HepG2 (cell line): ENCODE data around the gene LAG3. TPM values are rescaled to one million over a fixed set of nuclear protein-coding genes. Genes with fewer than 3 reads are reported as not detected.

ENCODE experiments used
- ATAC-seq: fragments of 200-7000 bp; cut with Tn5 transposase; 3 replicates; pipeline ENCODE4 v1.9.1; 2020; ENCODE audit warnings: mild to moderate bottlenecking, moderate library complexity
- BruUV-seq: library from RNA; stranded (reverse); fragments of 400-500 nt; replicated peaks from 2 replicates; lab custom pipeline; 2021; lab: Mats Ljungman, UMichigan
- CTCF ChIA-PET: fragments of 300-600 bp; formaldehyde crosslinking; extraction: SDS; loops from one replicate; lab custom pipeline; 2021; ENCODE audit warnings: low total read pairs, inconsistent platforms, low intra/inter-chr PET ratio; lab: Yijun Ruan, JAX
- POLR2A ChIA-PET: fragments of 350-600 bp; sonication (Branson Sonifier 250); formaldehyde crosslinking; loops from one replicate; lab custom pipeline; 2020; ENCODE audit warnings: antibody characterized with exemption, inconsistent platforms; lab: Yijun Ruan, JAX
- DNase-seq: peaks from one replicate; pipeline ENCODE4 v3.0.0-alpha.2; 2015; ENCODE audit warnings: low spot score
- FAIRE-seq: peaks from 3 replicates; lab custom pipeline; 2011; peaks lifted over from hg19 to GRCh38; lab: Jason Lieb, UNC
- H2AFZ ChIP-seq: one replicate; pipeline ENCODE4 v1.6.1; 2011; ENCODE audit warnings: low read length, inconsistent platforms
- H3K27ac ChIP-seq: fragments of 300-600 bp; 3 replicates; pipeline ENCODE4 v1.8.0; 2011; ENCODE audit warnings: mixed run types, mild to moderate bottlenecking, mixed read lengths, low read length, inconsistent platforms; ENCODE audit not compliant: insufficient read depth; ENCODE audit errors: extremely low read length
- H3K27me3 ChIP-seq, 2 experiments: fragments of 200-600 bp in 1 of 2; 2 replicates in 1 of 2; 3 replicates in 1 of 2; pipeline versions ENCODE4 v1.6.0 to v1.8.0; 2011; ENCODE audit warnings: low read length in 2 of 2, mild to moderate bottlenecking in 2 of 2, moderate library complexity in 2 of 2, inconsistent platforms in 1 of 2; ENCODE audit not compliant: insufficient read depth in 2 of 2, control insufficient read depth in 1 of 2
- H3K36me3 ChIP-seq, 2 experiments: fragments of 200-600 bp in 1 of 2; replicated peaks in 1 of 2; 2 replicates in 1 of 2; 3 replicates in 1 of 2; pipeline versions ENCODE4 v1.5.1 to v1.8.0; 2011; ENCODE audit warnings: low read length in 2 of 2, inconsistent platforms in 1 of 2; ENCODE audit not compliant: insufficient read depth in 2 of 2, control insufficient read depth in 1 of 2
- H3K4me1 ChIP-seq: 2 replicates; pipeline ENCODE4 v1.5.1; 2012; ENCODE audit warnings: low read length, inconsistent platforms; ENCODE audit not compliant: insufficient read depth
- H3K4me2 ChIP-seq: 2 replicates; pipeline ENCODE4 v1.6.0; 2011; ENCODE audit warnings: low read depth, low read length, inconsistent platforms
- H3K4me3 ChIP-seq, 3 experiments: fragments of 200-600 bp in 1 of 3; sonication (generic), shearing (Covaris generic) in 1 of 3; replicated peaks in 1 of 3; 2 replicates each; pipeline ENCODE4 v1.5.1; 2011 to 2016; ENCODE audit warnings: low read length in 3 of 3, inconsistent platforms in 2 of 3, low read depth in 2 of 3, mild to moderate bottlenecking in 2 of 3, control low read depth in 1 of 3, mixed read lengths in 1 of 3; ENCODE audit not compliant: insufficient read depth in 1 of 3
- H3K79me2 ChIP-seq: one replicate; pipeline ENCODE4 v1.6.1; 2011; ENCODE audit warnings: low read length, inconsistent platforms; ENCODE audit not compliant: insufficient read depth
- H3K9ac ChIP-seq: 2 replicates; pipeline ENCODE4 v1.6.0; 2011; ENCODE audit warnings: mild to moderate bottlenecking, low read depth, low read length, inconsistent platforms; ENCODE audit not compliant: insufficient read depth
- H3K9me3 ChIP-seq: 2 replicates; pipeline ENCODE4 v1.5.1; 2012; ENCODE audit warnings: mild to moderate bottlenecking, low read length
- H4K20me1 ChIP-seq: 2 replicates; pipeline ENCODE4 v1.6.0; 2011; ENCODE audit warnings: inconsistent platforms, mild to moderate bottlenecking, low read length, moderate library complexity; ENCODE audit not compliant: insufficient read depth
- GTF3A ChIP-seq: sonication (generic); formaldehyde crosslinking; conservative IDR thresholded peaks from 2 replicates; pipeline ENCODE4 v1.4.0; 2020; ENCODE audit warnings: mild to moderate bottlenecking, missing genetic modification reagents
- MEIS1 ChIP-seq: sonication (generic); formaldehyde crosslinking; IDR thresholded peaks from 2 replicates; pipeline ENCODE4 v1.9.0; 2021; ENCODE audit warnings: mild to moderate bottlenecking, missing genetic modification reagents, moderate library complexity, borderline replicate concordance
- NCOA1 ChIP-seq: sonication (generic); formaldehyde crosslinking; IDR thresholded peaks from 2 replicates; pipeline ENCODE4 v1.9.0; 2021; ENCODE audit warnings: missing genetic modification reagents
- RCOR2 ChIP-seq: IDR thresholded peaks from 2 replicates; pipeline ENCODE4 v1.6.1; 2016; ENCODE audit warnings: missing biosample characterization, missing genetic modification reagents
- TAF1 ChIP-seq: sonication (generic); formaldehyde crosslinking; IDR thresholded peaks from 2 replicates; pipeline ENCODE4 v1.4.0; 2020; ENCODE audit warnings: missing genetic modification reagents
- THYN1 ChIP-seq: sonication (generic); formaldehyde crosslinking; IDR thresholded peaks from 2 replicates; pipeline ENCODE4 v1.8.1; 2023; ENCODE audit warnings: low read depth, mild to moderate bottlenecking, moderate library complexity, missing genetic modification reagents, borderline replicate concordance
- ZBTB8A ChIP-seq: sonication (generic); formaldehyde crosslinking; IDR thresholded peaks from 2 replicates; pipeline ENCODE4 v1.4.0; 2020; ENCODE audit warnings: mild to moderate bottlenecking, low read depth, missing genetic modification reagents, borderline replicate concordance
- ZNF552 ChIP-seq: sonication (generic); formaldehyde crosslinking; IDR thresholded peaks from 2 replicates; pipeline ENCODE4 v1.9.0; 2022; ENCODE audit warnings: missing genetic modification reagents, mild to moderate bottlenecking, borderline replicate concordance
- ZNF737 ChIP-seq: sonication (generic); formaldehyde crosslinking; IDR thresholded peaks from 2 replicates; pipeline ENCODE4 v1.5.0; 2020; ENCODE audit warnings: missing genetic modification reagents, mild to moderate bottlenecking, borderline replicate concordance
- WGBS: methylation state at CpG from one replicate; pipeline ENCODE4 v1.1.6; 2017; ENCODE audit warnings: low lambda C conversion rate; 5-methylcytosine and 5-hydroxymethylcytosine counted together
- in situ Hi-C: cut with HindIII; loops from 2 replicates; pipeline ENCODE4 v1.10.0; 2017; ENCODE audit warnings: low pct_unique_long_range_greater_than_20kb; ENCODE audit not compliant: extremely low pct_ligation_motif_present
- intact Hi-C: fragments of 100-400 bp; cut with micrococcal nuclease; formaldehyde crosslinking; loops from one replicate; pipeline ENCODE4 v1.10.0; 2022; ENCODE audit not compliant: unreplicated experiment
- polyA plus RNA-seq, 8 experiments: library from polyadenylated mRNA; depleted of rRNA in 3 of 8; stranded (reverse) in 7 of 8; unstranded in 1 of 8; fragments of >200 nt; fragmentation: Illumina TruSeq in 4 of 8; extraction: Trizol in 4 of 8; gene quantifications; 2 replicates each; pipeline versions ENCODE4 v1.2.1 to v1.2.3, GENCODE V29; 2011 to 2016; ENCODE audit warnings: low read depth in 4 of 8, missing spikeins in 1 of 8, mixed read lengths in 1 of 8; ENCODE audit not compliant: insufficient read depth in 1 of 8
- total RNA-seq, 5 experiments: library from RNA; depleted of rRNA; stranded (reverse); fragments of >200 nt; fragmentation: Illumina TruSeq; extraction: Trizol; gene quantifications; 2 replicates each; pipeline ENCODE4 v1.2.3, GENCODE V29; 2016; ENCODE audit warnings: low read depth in 1 of 5
- TF ChIP-seq, protein P1 (sequence below): IDR thresholded peaks from 2 replicates; pipeline ENCODE4 v1.6.1; 2012; ENCODE audit warnings: low read length, improper control_type of control experiment
- TF ChIP-seq, protein P2 (sequence below): sonication (generic); formaldehyde crosslinking; IDR thresholded peaks from 2 replicates; pipeline ENCODE4 v1.4.0; 2020; ENCODE audit warnings: mild to moderate bottlenecking, missing genetic modification reagents

LAG3 gene
- total and polyA plus RNA-seq, 2 of the 13 experiments (the other 11 are each of a cell fraction or from before 2014, with no cell fraction given), result 0.11 to 0.26 TPM

DNA sequence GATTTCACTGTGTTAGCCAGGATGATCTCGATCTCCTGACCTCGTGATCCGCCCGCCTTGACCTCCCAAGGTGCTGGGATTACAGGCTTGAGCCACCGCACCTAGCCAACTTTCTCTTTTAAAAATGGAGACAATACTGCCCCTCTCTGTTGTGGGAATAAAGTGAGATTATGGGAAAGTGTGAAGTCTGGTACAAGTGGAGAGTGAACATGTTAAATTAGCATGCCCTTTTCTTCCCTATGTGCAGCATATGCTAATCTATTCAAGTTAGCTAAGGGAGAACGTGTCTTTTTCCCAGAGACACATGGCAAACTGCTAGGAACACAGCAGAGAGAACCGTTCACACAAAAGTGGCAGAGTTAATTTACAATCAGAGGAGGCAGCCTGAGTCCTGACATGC lies 47.0 kb upstream of the LAG3 start:
- in situ Hi-C loops (no loop called here), intact Hi-C loops (loop anchor here (2.0 kb wide), 1 partner anchor 37 kb away; the partner anchor contains the start of gene ZNF384)
- no peak for ATAC-seq
- Histone ChIP-seq H3K4me2 (0 out of 2 replicates have a peak overlapping the region, but pooled peaks have one; percentile 20), H4K20me1 (no peaks in the 10 kb centered on the region), H3K4me3 (no peak overlapping the region), H2AFZ (no peak overlapping the region), H3K79me2 (peaks cover 3% of the 10 kb centered on the region), H3K27ac (no peak overlapping the region), H3K36me3 (peaks cover 6 to 25% of the 10 kb centered on the region in 2 experiments; a peak in 4 of 5 replicates), H3K4me1 (peaks cover 27% of the 10 kb centered on the region), H3K9me3 (no peaks in the 10 kb centered on the region), H3K27me3 (no peaks in the 10 kb centered on the region), H3K9ac (peak overlapping the region; percentile 29; the same call in 1 of the 2 replicates)
- CTCF ChIA-PET, result no interaction called here
- DNase-seq, result no peak
- no TSS peak for BruUV-seq
- FAIRE-seq, result no peak
- 98% methylated on average over 7 of the region's 7 CpGs for WGBS
- POLR2A ChIA-PET, result interaction anchor here (1.9 to 2.6 kb wide), 2 partner anchors 8 to 28 kb away, joined by 10 to 54 read pairs; partner anchors contain the start of gene MLF2
- TF ChIP-seq ZBTB8A (CRISPR knock-in tag) (no peak), ZNF552 (CRISPR knock-in tag) (no peak), MEIS1 (CRISPR knock-in tag) (no peak), RCOR2 (CRISPR knock-in tag) (no peak), THYN1 (no peak), NCOA1 (CRISPR knock-in tag) (no peak), GTF3A (CRISPR knock-in tag) (no peak)

DNA sequence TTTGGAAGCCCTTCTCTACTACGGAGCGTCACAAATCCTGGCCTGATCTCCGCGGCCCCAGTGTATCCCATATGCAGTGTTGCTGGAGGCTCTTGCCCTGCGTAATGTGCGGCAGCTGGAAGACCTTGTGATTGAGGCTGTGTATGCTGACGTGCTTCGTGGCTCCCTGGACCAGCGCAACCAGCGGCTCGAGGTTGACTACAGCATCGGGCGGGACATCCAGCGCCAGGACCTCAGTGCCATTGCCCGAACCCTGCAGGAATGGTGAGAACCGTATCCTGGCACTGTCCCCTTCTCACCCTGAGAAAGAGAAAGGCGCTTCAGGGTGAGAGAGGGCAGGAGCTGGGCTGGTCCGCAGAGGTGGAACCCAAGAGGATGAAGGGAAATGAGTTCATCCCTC lies 43.1 kb upstream of the LAG3 start:
- intact Hi-C loops (no loop called here), in situ Hi-C loops (no loop called here)
- no peak for ATAC-seq
- Histone ChIP-seq H3K27me3 (no peaks in the 10 kb centered on the region), H4K20me1 (no peaks in the 10 kb centered on the region), H3K4me1 (peaks cover 18% of the 10 kb centered on the region), H3K27ac (no peak overlapping the region), H3K79me2 (peaks cover 3% of the 10 kb centered on the region), H3K9ac (no peak overlapping the region), H2AFZ (no peak overlapping the region), H3K9me3 (no peaks in the 10 kb centered on the region), H3K36me3 (peaks cover 12 to 37% of the 10 kb centered on the region in 2 experiments; a peak in 4 of 5 replicates), H3K4me3 (no peak overlapping the region), H3K4me2 (no peak overlapping the region)
- ChIA-PET POLR2A (no interaction called here), CTCF (no interaction called here)
- DNase-seq, result no peak
- WGBS, result 96% methylated on average over 13 of the region's 18 CpGs
- BruUV-seq, result no TSS peak
- FAIRE-seq, result no peak
- TF ChIP-seq TAF1 (CRISPR knock-in tag) (no peak), ZNF737 (no peak)
- TF ChIP-seq, protein P1, sequence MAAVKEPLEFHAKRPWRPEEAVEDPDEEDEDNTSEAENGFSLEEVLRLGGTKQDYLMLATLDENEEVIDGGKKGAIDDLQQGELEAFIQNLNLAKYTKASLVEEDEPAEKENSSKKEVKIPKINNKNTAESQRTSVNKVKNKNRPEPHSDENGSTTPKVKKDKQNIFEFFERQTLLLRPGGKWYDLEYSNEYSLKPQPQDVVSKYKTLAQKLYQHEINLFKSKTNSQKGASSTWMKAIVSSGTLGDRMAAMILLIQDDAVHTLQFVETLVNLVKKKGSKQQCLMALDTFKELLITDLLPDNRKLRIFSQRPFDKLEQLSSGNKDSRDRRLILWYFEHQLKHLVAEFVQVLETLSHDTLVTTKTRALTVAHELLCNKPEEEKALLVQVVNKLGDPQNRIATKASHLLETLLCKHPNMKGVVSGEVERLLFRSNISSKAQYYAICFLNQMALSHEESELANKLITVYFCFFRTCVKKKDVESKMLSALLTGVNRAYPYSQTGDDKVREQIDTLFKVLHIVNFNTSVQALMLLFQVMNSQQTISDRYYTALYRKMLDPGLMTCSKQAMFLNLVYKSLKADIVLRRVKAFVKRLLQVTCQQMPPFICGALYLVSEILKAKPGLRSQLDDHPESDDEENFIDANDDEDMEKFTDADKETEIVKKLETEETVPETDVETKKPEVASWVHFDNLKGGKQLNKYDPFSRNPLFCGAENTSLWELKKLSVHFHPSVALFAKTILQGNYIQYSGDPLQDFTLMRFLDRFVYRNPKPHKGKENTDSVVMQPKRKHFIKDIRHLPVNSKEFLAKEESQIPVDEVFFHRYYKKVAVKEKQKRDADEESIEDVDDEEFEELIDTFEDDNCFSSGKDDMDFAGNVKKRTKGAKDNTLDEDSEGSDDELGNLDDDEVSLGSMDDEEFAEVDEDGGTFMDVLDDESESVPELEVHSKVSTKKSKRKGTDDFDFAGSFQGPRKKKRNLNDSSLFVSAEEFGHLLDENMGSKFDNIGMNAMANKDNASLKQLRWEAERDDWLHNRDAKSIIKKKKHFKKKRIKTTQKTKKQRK, result no peak
- TF ChIP-seq, protein P2, sequence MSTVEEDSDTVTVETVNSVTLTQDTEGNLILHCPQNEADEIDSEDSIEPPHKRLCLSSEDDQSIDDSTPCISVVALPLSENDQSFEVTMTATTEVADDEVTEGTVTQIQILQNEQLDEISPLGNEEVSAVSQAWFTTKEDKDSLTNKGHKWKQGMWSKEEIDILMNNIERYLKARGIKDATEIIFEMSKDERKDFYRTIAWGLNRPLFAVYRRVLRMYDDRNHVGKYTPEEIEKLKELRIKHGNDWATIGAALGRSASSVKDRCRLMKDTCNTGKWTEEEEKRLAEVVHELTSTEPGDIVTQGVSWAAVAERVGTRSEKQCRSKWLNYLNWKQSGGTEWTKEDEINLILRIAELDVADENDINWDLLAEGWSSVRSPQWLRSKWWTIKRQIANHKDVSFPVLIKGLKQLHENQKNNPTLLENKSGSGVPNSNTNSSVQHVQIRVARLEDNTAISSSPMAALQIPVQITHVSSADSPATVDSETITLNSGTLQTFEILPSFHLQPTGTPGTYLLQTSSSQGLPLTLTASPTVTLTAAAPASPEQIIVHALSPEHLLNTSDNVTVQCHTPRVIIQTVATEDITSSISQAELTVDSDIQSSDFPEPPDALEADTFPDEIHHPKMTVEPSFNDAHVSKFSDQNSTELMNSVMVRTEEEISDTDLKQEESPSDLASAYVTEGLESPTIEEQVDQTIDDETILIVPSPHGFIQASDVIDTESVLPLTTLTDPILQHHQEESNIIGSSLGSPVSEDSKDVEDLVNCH (CRISPR knock-in tag), result no peak
